ENCODE data around the gene PPIB. TPM values are rescaled to one million over a fixed set of nuclear protein-coding genes. Genes with fewer than 3 reads are reported as not detected.

Gene PPIB
- total and polyA plus RNA-seq, 10 donors = 250 to 448 (median 296) TPM

DNA sequence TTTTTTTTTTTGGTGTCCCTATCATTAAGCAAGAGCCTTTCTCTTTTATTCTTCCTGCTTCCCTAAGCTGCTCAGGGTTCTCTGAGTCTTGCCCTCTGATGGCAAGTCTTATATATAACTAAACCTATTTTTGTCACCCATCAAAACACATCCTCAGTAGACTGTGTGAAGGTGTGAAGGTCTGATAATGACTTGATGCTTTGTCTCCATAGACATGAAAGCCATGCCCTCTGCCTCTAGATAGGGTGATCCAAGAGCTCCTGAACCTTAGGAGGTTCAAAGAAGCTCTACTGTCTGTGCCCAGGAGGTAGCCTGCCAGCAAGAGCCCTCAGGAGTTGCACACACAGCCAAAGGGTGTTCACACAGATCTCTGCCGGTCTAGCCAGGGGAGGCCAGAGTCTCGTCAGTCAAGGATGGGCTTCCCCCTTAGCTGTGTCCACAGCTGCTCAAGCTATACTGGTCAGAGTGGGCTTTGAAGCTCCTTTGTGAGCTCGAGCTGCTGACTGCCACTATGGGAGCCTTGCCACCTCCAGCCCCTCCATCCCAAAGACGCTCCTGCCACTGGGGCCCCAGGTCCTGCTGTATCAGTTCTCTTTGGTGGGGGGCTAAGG, 24.4 kb downstream of the PPIB start:
- no peaks in the 10 kb centered on the region for H3K27me3 ChIP-seq (replicated peaks in 1 of 7)
- no peak overlapping the region for H3K27ac ChIP-seq
- 85 to 95% (median 93%) methylated on average over 4 of the region's 4 CpGs for WGBS, 5 donors
- H3K4me3 ChIP-seq = no peak overlapping the region
- TF ChIP-seq POLR2AphosphoS5 (IDR thresholded peaks at IDR 0.05) (no peak), POLR2A (IDR thresholded peaks at IDR 0.05) (no peak), CTCF (IDR thresholded peaks at IDR 0.05 in 8 of 11, conservative IDR thresholded peaks at IDR 0.05 in 3 of 11) (no peak)
- intact Hi-C loops (cut with DNase I; ENCODE audit: low total_unique reads) = no loop called here
- H3K36me3 ChIP-seq = peaks cover 3 to 89% (median 73%) of the 10 kb centered on the region in 6 donors
- H3K4me1 ChIP-seq = peaks cover 0 to 30% (median 3%) of the 10 kb centered on the region in 6 donors
- no peaks in the 10 kb centered on the region for H3K9me3 ChIP-seq
- DNase-seq = no peak

DNA sequence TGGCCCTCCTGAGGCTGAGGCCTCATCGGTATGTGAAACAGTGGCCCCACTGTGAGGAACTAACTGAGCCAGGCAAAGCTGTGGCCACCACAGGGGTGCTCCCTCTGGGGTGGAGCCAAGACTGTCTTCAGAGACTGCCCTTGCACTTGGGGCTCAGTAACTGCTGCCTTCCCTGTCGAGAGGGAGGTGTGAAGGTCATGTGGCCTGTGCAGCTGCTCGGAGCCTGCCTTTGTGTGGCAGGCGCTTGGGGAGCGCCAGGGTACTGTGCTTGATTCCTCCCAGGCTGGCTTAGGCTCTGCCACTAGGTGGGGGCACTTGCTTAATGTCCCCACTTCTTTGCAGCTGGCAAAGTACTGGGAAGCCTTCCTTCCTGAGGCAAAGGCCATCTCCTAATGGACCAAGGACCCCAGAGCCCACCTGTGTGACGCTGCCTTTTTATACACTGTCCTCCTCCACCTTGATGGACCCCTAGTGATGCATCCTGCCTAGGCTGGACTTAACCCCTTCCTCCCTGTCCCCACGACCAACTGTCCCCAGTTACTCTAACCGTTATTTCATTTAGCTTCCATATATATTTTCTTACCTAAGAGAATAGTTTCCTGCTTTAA, 25.5 kb downstream of the PPIB start:
- Histone ChIP-seq H3K4me3 (no peak overlapping the region), H3K27ac (peak overlapping the region in 2 of 8 donors; percentile 7 to 41), H3K27me3 (replicated peaks in 1 of 7) (no peaks in the 10 kb centered on the region), H3K9me3 (no peaks in the 10 kb centered on the region), H3K4me1 (peaks cover 0 to 30% (median 3%) of the 10 kb centered on the region in 6 donors), H3K36me3 (peaks cover 7 to 89% (median 77%) of the 10 kb centered on the region in 6 donors)
- TF ChIP-seq POLR2AphosphoS5 (IDR thresholded peaks at IDR 0.05) = peak; percentile 40 to 66 (median 66)
- TF ChIP-seq POLR2A (IDR thresholded peaks at IDR 0.05) = no peak
- peak in 7 of 11 experiments; percentile 9 to 35 (median 25) for TF ChIP-seq CTCF (IDR thresholded peaks at IDR 0.05 in 8 of 11, conservative IDR thresholded peaks at IDR 0.05 in 3 of 11)
- DNase-seq = peak; percentile 83
- 65 to 76% (median 69%) methylated on average over 8 of the region's 8 CpGs for WGBS, 5 donors
- intact Hi-C loops (cut with DNase I; ENCODE audit: low total_unique reads) = no loop called here

DNA sequence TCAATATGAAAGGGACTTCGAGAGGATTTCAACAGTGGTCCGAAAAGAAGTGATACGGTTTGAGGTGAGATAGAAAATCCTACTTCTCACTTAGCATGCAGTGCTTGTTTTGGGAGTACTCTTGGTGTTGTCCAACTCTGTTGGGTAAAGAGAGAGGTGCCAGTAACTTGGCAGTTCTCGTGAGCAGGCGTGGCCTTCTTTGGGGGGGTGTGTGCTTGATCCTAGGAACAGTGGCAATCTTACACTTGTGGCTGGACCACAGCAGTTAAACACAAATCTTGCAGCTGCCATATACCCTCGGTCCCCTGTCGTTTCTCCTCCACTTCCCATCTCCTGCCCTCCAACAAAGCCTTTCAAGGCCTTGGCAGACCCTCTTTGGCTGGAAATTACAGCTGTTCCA, 26.5 kb downstream of the PPIB start:
- no peak for DNase-seq
- H3K9me3 ChIP-seq = no peaks in the 10 kb centered on the region
- H3K27me3 ChIP-seq (replicated peaks in 1 of 7) = no peaks in the 10 kb centered on the region
- H3K4me1 ChIP-seq = peaks cover 0 to 30% (median 3%) of the 10 kb centered on the region in 6 donors
- H3K36me3 ChIP-seq = peaks cover 7 to 89% (median 78%) of the 10 kb centered on the region in 6 donors
- peak overlapping the region in 1 of 8 donors; percentile 41 for H3K27ac ChIP-seq
- intact Hi-C loops (cut with DNase I; ENCODE audit: low total_unique reads) = no loop called here
- WGBS, 5 donors = 87 to 97% (median 93%) methylated on average over 7 of the region's 7 CpGs
- H3K4me3 ChIP-seq = no peak overlapping the region
- TF ChIP-seq CTCF (IDR thresholded peaks at IDR 0.05 in 8 of 11, conservative IDR thresholded peaks at IDR 0.05 in 3 of 11) (no peak), POLR2A (IDR thresholded peaks at IDR 0.05) (no peak), POLR2AphosphoS5 (IDR thresholded peaks at IDR 0.05) (no peak)

- H3K9me3 ChIP-seq = no peaks in the 10 kb centered on the region
- no peak overlapping the region for H3K4me3 ChIP-seq
- peaks cover 16 to 96% (median 96%) of the 10 kb centered on the region in 6 donors for H3K36me3 ChIP-seq
- 52 to 79% (median 64%) methylated on average over 4 to 9 of the region's 9 CpGs; no CpG with 5 or more reads in 1 of the 5 donors for WGBS, 5 donors
- no peaks in the 10 kb centered on the region for H3K27me3 ChIP-seq (replicated peaks in 1 of 7)
- H3K27ac ChIP-seq = peak overlapping the region in 1 of 8 donors; percentile 36
- DNase-seq = peak; percentile 73
- TF ChIP-seq POLR2A (IDR thresholded peaks at IDR 0.05) = no peak
- no peak for TF ChIP-seq CTCF (IDR thresholded peaks at IDR 0.05 in 8 of 11, conservative IDR thresholded peaks at IDR 0.05 in 3 of 11)
- peak in 2 of 3 donors; percentile 49 to 71 for TF ChIP-seq POLR2AphosphoS5 (IDR thresholded peaks at IDR 0.05)
- intact Hi-C loops (cut with DNase I; ENCODE audit: low total_unique reads) = no loop called here
- peaks cover 0 to 30% (median 3%) of the 10 kb centered on the region in 6 donors for H3K4me1 ChIP-seq
Observed at GRCh38 chr15:64134345-64134829, 28.4 kb downstream of the PPIB start.

All from spleen (tissue), 11 donors.